Epithelial cell of esophagus (primary cell): ENCODE measurements around the gene DONSON.

Experiments used
- DNase-seq: peaks from one replicate; pipeline ENCODE4 v3.0.0; 2010; ENCODE audit warnings: low read depth
- H3K4me3 ChIP-seq: 2 replicates; pipeline ENCODE4 v1.5.1; 2011; ENCODE audit warnings: mild to moderate bottlenecking, low read length, control low read depth
- CTCF ChIP-seq: IDR thresholded peaks from 2 replicates; pipeline ENCODE4 v1.5.1; 2011; ENCODE audit warnings: low read depth, mild to moderate bottlenecking, low read length, control low read depth, inconsistent platforms; ENCODE audit not compliant: insufficient read depth; ENCODE audit errors: missing control alignments

Gene DONSON

GRCh38 chr21:33560965-33561364, 27.5 kb downstream of the DONSON start:
- DNase-seq = no peak
- no peak for TF ChIP-seq CTCF
- no peak overlapping the region for H3K4me3 ChIP-seq

GRCh38 chr21:33559813-33560212, 28.7 kb downstream of the DONSON start:
- no peak overlapping the region for H3K4me3 ChIP-seq
- no peak for TF ChIP-seq CTCF
- DNase-seq = no peak

- no peak for DNase-seq
- H3K4me3 ChIP-seq = no peak overlapping the region
- TF ChIP-seq CTCF = no peak
These were observed 29.6 kb downstream of the DONSON start for GRCh38 chr21:33558777-33559421.

GRCh38 chr21:33557447-33557846, 31.0 kb downstream of the DONSON start:
- no peak for DNase-seq
- H3K4me3 ChIP-seq = no peak overlapping the region
- no peak for TF ChIP-seq CTCF

- TF ChIP-seq CTCF = no peak
- no peak overlapping the region for H3K4me3 ChIP-seq
- no peak for DNase-seq
These were observed 33.5 kb downstream of the DONSON start for GRCh38 chr21:33554982-33555344.

GRCh38 chr21:33554236-33554981, 34.1 kb downstream of the DONSON start:
- no peak for DNase-seq
- TF ChIP-seq CTCF = no peak
- H3K4me3 ChIP-seq = no peak overlapping the region
